Activated T-helper 2 cell treated with anti-CD3 and anti-CD28 coated beads, Interferon-gamma antibody, Interleukin-2, Interleukin-4, amounts not matched to agents 10 μg/mL and 5 μg/mL and 100 μg/mL, durations not matched to agents 14 hours and 24 hours and 36 hours (primary cell): ENCODE measurements around the gene TMEM45A. TPM values are rescaled to one million over a fixed set of nuclear protein-coding genes. Genes with fewer than 3 reads are reported as not detected.

Experiments
- DNase-seq: peaks from one replicate; pipeline ENCODE4 v3.0.0; 2021; ENCODE audit warnings: low spot score
- H3K27ac Mint-ChIP-seq: one replicate; pipeline ENCODE4 v1.8.0; 2021; ENCODE audit warnings: mixed read lengths
- H3K27me3 Mint-ChIP-seq: one replicate; pipeline ENCODE4 v1.8.0; 2021; ENCODE audit warnings: low read depth, mixed read lengths
- H3K36me3 Mint-ChIP-seq: one replicate; pipeline ENCODE4 v1.8.0; 2021; ENCODE audit warnings: low read depth, mixed read lengths
- H3K4me1 Mint-ChIP-seq: one replicate; pipeline ENCODE4 v1.8.0; 2021; ENCODE audit warnings: low read depth, mixed read lengths
- H3K4me3 Mint-ChIP-seq: one replicate; pipeline ENCODE4 v1.8.0; 2021; ENCODE audit warnings: low read depth, mild to moderate bottlenecking, moderate library complexity, mixed read lengths
- H3K9me3 Mint-ChIP-seq: one replicate; pipeline ENCODE4 v1.8.0; 2021; ENCODE audit warnings: mixed read lengths
- intact Hi-C: fragments of 100-400 bp; cut with micrococcal nuclease; formaldehyde crosslinking; loops from one replicate; pipeline ENCODE4 v1.15.1; 2023
- total RNA-seq: library from RNA; stranded (reverse); gene quantifications from 2 replicates; pipeline ENCODE4 v1.2.3, GENCODE V29; 2022

The TMEM45A gene
- total RNA-seq, 1 donor from 2014 or later, result 0.96 TPM

- Mint-ChIP-seq H3K36me3 (no peaks in the 10 kb centered on the region), H3K27me3 (peaks cover 2% of the 10 kb centered on the region), H3K4me1 (no peaks in the 10 kb centered on the region), H3K9me3 (no peaks in the 10 kb centered on the region), H3K27ac (no peak overlapping the region), H3K4me3 (no peak overlapping the region)
- no peak for DNase-seq
- intact Hi-C loops, result no loop called here
Observed at GRCh38 chr3:100546020-100546744, 53.8 kb downstream of the TMEM45A start.

GRCh38 chr3:100548053-100548452 lies 55.6 kb downstream of the TMEM45A start:
- intact Hi-C loops, result no loop called here

GRCh38 chr3:100553618-100554372 lies 61.4 kb downstream of the TMEM45A start:
- Mint-ChIP-seq H3K27ac (no peak overlapping the region), H3K27me3 (peaks cover 5% of the 10 kb centered on the region), H3K9me3 (no peaks in the 10 kb centered on the region), H3K4me1 (no peaks in the 10 kb centered on the region), H3K4me3 (no peak overlapping the region), H3K36me3 (no peaks in the 10 kb centered on the region)
- intact Hi-C loops, result no loop called here
- no peak for DNase-seq

More at GRCh38 chr3:100548053-100548452, 55.6 kb downstream of the TMEM45A start:
- Mint-ChIP-seq H3K27me3 (peaks cover 4% of the 10 kb centered on the region), H3K4me3 (no peak overlapping the region), H3K4me1 (no peaks in the 10 kb centered on the region), H3K36me3 (no peaks in the 10 kb centered on the region), H3K9me3 (no peaks in the 10 kb centered on the region), H3K27ac (no peak overlapping the region)
- DNase-seq, result no peak

GRCh38 chr3:100554373-100554676 lies 61.9 kb downstream of the TMEM45A start:
- Mint-ChIP-seq H3K27me3 (peaks cover 5% of the 10 kb centered on the region), H3K27ac (no peak overlapping the region), H3K36me3 (no peaks in the 10 kb centered on the region), H3K9me3 (no peaks in the 10 kb centered on the region), H3K4me3 (no peak overlapping the region), H3K4me1 (no peaks in the 10 kb centered on the region)
- intact Hi-C loops, result no loop called here
- DNase-seq, result no peak

GRCh38 chr3:100556673-100557310 lies 64.4 kb downstream of the TMEM45A start:
- DNase-seq, result no peak
- Mint-ChIP-seq H3K4me1 (no peaks in the 10 kb centered on the region), H3K9me3 (no peaks in the 10 kb centered on the region)

GRCh38 chr3:100558233-100558632 lies 65.8 kb downstream of the TMEM45A start:
- Mint-ChIP-seq H3K27me3 (peaks cover 3% of the 10 kb centered on the region), H3K9me3 (no peaks in the 10 kb centered on the region), H3K36me3 (no peaks in the 10 kb centered on the region), H3K4me1 (no peaks in the 10 kb centered on the region), H3K27ac (no peak overlapping the region), H3K4me3 (no peak overlapping the region)
- DNase-seq, result no peak
- intact Hi-C loops, result no loop called here

More at GRCh38 chr3:100556673-100557310, 64.4 kb downstream of the TMEM45A start:
- no peak overlapping the region for H3K27ac Mint-ChIP-seq
- no peaks in the 10 kb centered on the region for H3K36me3 Mint-ChIP-seq
- intact Hi-C loops, result no loop called here
- H3K4me3 Mint-ChIP-seq, result no peak overlapping the region
- H3K27me3 Mint-ChIP-seq, result peaks cover 5% of the 10 kb centered on the region

- no peaks in the 10 kb centered on the region for H3K9me3 Mint-ChIP-seq
- peaks cover 3% of the 10 kb centered on the region for H3K27me3 Mint-ChIP-seq
- intact Hi-C loops, result no loop called here
Observed at GRCh38 chr3:100560426-100560825, 68.0 kb downstream of the TMEM45A start.

GRCh38 chr3:100561459-100562158 lies 69.2 kb downstream of the TMEM45A start:
- H3K4me3 Mint-ChIP-seq, result no peak overlapping the region
- H3K27ac Mint-ChIP-seq, result no peak overlapping the region
- H3K9me3 Mint-ChIP-seq, result no peaks in the 10 kb centered on the region
- no peaks in the 10 kb centered on the region for H3K4me1 Mint-ChIP-seq
- intact Hi-C loops, result no loop called here
- peaks cover 3% of the 10 kb centered on the region for H3K27me3 Mint-ChIP-seq
- no peak for DNase-seq
- H3K36me3 Mint-ChIP-seq, result no peaks in the 10 kb centered on the region

More at GRCh38 chr3:100560426-100560825, 68.0 kb downstream of the TMEM45A start:
- no peak overlapping the region for H3K4me3 Mint-ChIP-seq
- H3K27ac Mint-ChIP-seq, result no peak overlapping the region
- no peak for DNase-seq
- no peaks in the 10 kb centered on the region for H3K4me1 Mint-ChIP-seq
- H3K36me3 Mint-ChIP-seq, result no peaks in the 10 kb centered on the region

GRCh38 chr3:100562224-100562857 lies 69.9 kb downstream of the TMEM45A start:
- no peak for DNase-seq
- no peak overlapping the region for H3K4me3 Mint-ChIP-seq
- no peaks in the 10 kb centered on the region for H3K4me1 Mint-ChIP-seq
- no peaks in the 10 kb centered on the region for H3K9me3 Mint-ChIP-seq
- H3K36me3 Mint-ChIP-seq, result no peaks in the 10 kb centered on the region
- intact Hi-C loops, result no loop called here
- H3K27ac Mint-ChIP-seq, result no peak overlapping the region
- peaks cover 3% of the 10 kb centered on the region for H3K27me3 Mint-ChIP-seq

- DNase-seq, result no peak
- Mint-ChIP-seq H3K4me1 (no peaks in the 10 kb centered on the region), H3K27ac (no peak overlapping the region), H3K4me3 (no peak overlapping the region), H3K9me3 (no peaks in the 10 kb centered on the region), H3K27me3 (no peaks in the 10 kb centered on the region), H3K36me3 (no peaks in the 10 kb centered on the region)
- intact Hi-C loops, result no loop called here
Observed at GRCh38 chr3:100563228-100563627, 70.8 kb downstream of the TMEM45A start.

GRCh38 chr3:100563652-100564211 lies 71.3 kb downstream of the TMEM45A start:
- no peak for DNase-seq
- no peak overlapping the region for H3K4me3 Mint-ChIP-seq
- H3K9me3 Mint-ChIP-seq, result no peaks in the 10 kb centered on the region
- no peaks in the 10 kb centered on the region for H3K4me1 Mint-ChIP-seq
- intact Hi-C loops, result no loop called here
- no peak overlapping the region for H3K27ac Mint-ChIP-seq
- H3K27me3 Mint-ChIP-seq, result no peaks in the 10 kb centered on the region
- no peaks in the 10 kb centered on the region for H3K36me3 Mint-ChIP-seq

GRCh38 chr3:100570811-100571210 lies 78.4 kb downstream of the TMEM45A start:
- DNase-seq, result no peak
- no peaks in the 10 kb centered on the region for H3K36me3 Mint-ChIP-seq
- H3K27ac Mint-ChIP-seq, result no peak overlapping the region
- H3K4me3 Mint-ChIP-seq, result no peak overlapping the region
- H3K4me1 Mint-ChIP-seq, result no peaks in the 10 kb centered on the region
- intact Hi-C loops, result no loop called here
- H3K27me3 Mint-ChIP-seq, result no peaks in the 10 kb centered on the region
- no peaks in the 10 kb centered on the region for H3K9me3 Mint-ChIP-seq
